Stimulated activated CD4-positive, alpha-beta T cell treated with anti-CD3 and anti-CD28 coated beads, Interleukin-2, amount 100 ng/mL, for 4 hours (primary cell): ENCODE data around the gene PPA1.
"Not testable (repeated sequence)": the region's sequence is repeated elsewhere in the genome, so short reads cannot be mapped to it uniquely, and the experiment has no call there.

Source experiments
- DNase-seq: peaks from one replicate; pipeline ENCODE4 v3.0.0-alpha.2; 2020; ENCODE audit warnings: low read depth

PPA1 gene

DNA sequence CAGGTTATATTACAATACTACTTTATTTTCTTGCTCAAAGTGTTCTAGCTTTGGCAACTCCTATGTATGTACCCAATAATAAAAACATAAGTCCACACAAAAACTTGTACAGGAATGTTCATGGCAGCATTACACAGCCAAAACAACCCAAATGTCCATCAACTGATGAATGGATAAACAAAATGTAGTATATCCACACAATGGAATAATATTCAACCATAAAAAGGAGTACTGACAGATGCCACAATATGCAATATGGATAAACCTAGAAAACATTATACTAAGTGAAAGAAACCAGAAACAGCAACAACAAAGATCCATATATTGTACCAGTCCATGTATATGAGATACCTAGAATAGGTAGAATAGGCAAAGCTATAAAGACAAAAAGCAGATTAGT is 21.0 kb downstream of the PPA1 start:
- DNase-seq, result no peak

DNA sequence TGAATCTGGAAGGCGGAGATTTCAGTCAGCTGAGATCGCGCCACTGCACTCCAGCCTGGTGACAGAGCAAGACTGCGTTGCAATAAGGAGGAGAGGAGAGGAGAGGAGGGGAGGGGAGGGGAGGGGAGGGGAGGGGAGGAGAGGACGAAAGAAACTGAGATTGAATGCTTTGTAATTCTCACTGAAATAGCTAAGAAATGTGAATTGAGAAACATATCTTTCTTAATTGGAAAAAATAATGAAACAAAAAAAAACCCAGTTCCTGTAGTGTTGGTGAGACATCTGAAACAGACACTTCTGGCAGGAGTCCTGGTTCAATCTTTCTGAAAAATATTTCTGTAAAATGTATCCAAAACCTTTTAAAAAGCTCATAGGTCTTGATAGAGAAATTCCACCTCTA is 26.5 kb downstream of the PPA1 start:
- DNase-seq, result no peak

DNA sequence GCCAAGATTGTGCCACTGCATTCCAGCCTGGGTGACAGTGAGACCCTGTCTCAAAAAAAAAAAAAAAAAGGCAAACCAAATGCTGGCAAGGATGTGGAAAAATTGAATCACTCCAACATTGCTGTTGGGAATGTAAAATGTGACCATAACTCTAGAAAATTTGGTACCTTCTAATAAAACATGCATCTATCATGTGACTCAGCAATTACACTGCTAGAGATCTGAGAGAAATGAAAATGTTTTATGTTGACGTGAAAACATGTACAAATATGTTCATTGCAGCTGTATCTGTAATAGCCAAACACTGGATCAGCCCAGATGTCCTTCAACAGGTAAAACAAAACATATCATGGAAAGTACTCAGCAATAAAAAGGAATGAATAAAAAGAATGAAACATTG is 32.1 kb downstream of the PPA1 start:
- no peak for DNase-seq

DNA sequence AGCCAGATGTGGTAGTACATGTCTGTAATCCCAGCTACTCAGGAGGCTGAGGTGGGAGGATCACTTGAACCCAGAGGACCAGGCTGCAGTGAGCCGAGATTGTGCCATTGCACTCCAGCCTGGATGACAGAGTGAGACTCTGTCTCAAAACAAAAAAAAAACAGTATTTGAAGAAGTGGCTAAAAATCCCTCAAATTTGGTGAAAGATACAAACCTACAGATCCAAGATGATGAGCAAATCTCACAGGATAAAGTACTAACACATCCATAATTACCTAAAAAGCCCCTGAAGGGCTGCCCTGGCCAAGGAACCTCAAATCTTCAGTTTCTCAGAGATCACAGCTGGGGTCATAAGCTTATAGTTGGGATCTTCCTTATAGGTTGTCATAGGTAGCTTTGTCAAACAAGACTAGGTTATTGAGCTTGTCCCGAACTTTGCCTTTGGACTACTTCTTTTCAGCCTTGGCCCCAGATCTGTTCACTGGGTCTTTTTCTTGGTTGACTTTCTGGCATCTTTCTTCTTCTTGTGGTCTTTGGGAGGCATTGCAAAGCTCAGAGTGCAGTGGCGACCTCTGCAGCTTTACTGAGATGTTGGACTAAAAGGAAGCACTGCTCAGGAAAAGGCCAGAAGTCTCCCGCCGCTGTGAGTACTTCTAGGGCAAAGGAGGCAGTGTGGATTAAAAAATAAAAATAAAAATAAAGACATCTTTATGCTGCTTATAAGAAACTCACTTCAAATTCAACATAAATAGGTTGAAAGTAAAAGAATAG is 34.3 kb downstream of the PPA1 start:
- no peak for DNase-seq

DNA sequence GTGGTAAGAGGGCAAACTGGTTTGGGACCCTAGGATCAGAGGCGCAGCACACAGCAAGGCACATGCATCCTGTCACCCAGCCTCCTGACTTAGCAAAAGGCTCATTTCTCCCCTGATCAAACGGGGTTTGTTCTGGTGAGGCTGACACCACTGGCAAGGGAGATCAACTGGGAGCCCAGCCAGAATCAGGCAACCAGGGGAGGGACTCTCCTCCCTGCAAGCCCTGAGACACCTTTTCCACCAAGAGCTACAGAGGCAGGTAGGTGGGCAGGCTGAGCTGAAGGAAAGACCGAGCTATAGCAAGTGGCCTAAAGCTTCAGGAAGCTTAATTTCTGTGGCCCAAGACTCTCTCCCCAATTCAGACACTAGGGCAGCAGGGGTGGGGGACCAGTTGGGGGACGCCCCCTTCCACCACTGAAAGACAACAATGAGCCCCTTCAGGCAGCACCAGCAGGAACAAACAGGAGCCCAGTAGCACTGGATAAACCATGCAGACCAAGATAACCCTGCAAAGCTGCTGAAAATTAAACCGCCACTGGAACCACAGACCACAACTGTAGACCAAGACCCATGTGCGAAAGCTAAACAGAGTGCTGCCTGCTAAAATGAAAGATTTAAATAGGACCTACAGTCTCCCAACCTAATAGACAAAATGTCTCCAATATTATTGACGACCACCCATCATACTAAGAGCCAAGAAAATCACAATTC is 35.8 kb downstream of the PPA1 start:
- no peak for DNase-seq

DNA sequence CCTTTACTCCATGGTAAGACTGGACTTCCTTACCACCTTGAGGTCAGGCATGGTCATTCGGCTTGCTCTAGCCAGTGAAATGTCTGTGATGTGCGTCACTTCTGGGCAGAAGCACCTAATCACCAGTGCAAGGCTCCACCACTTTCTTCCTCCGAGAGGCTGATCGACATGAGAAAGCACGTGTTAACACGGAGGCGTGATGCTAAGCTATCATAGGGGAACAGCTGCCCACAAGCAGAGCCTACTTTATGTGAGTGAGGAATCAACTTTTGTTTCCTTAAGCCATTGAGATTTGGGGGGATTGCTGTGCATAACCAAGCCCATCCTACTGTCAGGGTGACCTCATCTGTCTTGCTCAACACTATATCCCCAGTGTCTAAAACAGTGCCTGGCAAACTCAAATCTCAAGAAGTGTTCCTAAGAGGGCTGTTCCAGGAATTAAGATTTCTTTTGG is 39.8 kb downstream of the PPA1 start:
- no peak for DNase-seq

DNA sequence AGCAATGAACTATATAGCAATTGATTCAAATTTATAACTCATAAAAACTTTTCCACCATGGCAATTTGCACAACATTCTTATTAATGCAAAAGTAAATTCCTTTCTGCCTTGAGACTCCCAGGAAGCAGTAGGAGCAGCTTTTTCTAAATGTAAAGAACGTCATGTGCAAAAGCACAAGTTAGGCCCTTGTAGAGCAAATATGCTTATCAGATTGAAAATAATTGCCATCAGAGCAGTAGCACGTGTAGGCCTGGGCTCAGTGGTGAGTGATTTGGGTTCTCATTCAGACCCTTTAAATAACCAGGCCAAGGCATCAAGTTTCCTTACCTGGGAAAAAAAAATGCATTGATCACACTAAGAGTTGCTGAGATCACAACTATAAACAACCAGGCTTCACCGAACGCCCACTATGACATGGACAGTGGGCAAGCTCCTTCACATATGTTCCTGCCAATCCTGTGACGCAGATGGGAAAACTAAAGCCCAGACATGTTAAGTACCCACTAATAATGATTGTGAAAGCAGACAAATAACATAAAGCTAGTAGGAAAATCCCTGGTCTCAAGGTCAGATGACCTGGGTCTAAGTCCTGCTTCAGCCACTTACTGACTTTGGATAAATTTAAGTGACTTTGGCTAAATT is 40.8 kb downstream of the PPA1 start:
- DNase-seq, result no peak

DNA sequence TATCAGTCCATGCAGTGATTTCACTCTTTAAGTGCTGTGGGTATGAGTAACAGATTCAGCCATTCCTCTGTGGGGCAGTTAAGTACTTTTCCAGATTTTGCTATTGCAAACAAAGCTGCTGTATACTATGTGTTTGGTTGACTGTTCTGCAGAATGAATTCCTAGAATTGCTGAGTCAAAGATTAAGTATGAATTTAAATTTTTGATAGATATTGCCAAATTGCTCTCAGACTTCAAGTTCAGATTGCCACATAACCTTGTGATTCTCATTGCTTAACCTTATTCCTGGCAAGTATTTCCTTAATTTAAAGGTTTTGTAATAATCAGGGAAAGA is 41.3 kb downstream of the PPA1 start:
- no peak for DNase-seq

DNA sequence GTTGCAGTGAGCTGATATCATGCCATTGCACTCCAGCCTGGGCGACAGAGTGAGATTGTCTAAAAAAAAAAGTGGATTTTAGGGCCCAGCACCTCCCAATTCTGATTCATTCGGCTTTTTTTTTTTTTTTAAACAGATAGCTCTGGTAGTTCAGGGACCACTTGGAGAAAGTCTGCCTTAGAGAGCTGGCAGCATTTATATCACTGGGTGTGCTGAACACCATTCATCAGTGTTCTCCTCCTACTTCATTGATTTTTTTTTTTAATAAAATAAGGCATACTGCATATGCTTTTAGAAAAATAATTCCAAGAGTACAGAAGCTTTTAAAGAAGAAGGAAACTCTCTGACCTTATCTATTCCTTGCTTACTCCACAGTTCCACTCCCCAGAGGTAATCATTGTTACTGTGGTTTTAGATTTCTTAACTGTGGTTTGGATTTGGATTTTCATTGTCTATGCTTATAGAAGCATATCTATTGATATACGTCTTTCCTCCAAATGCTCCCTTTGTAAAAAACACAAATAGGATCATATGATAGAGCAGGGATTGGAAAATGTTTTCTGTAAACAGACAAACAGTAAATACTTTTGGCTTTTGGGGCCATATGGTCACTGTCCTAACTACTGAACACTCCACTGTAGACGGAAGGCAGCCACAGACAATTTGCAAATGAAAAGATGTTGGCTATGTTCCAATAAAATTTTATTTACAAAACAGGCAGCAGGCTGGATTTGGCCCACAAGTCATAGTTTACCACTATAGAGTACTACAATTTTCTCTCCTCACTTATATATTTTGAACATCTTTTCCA is 41.9 kb downstream of the PPA1 start:
- DNase-seq, result no peak

DNA sequence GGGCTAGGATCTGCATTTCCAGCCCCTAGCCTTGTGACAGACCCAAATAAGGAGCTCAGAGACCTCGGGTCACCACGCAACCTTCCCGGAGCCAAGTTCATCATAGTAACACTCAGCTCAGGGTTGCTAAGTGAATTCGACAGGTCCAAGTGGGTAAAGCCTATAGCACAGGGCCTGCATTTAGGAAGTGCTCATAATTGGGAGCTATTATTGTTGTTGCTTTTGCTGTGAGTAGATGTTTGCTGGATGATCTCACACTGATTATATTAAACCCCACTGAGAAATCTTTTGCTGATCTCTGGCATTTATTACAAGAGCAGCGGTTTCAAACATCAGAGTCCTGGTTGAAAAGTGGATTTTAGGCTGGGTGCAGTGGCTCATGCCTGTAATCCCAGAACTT is 42.6 kb downstream of the PPA1 start:
- no peak for DNase-seq

DNA sequence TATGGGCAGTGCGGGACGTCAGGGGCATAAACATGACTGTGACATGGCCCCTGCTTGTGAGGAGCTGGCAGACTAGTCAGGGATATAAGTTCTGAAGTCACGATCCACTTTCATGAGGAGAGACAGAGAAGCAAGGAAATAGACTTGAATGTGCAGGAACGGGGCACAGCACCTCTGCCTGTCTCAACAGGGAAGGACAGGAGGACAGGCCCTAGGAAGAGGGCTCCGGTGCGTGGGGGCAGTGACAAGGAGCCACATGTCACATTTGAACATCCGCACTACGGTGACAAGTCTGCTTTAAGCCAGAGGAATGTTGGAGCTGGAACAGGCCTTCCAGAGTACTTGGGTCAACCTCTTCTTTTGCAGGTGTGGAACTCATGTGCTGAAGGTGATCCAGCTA is 43.1 kb downstream of the PPA1 start:
- no peak for DNase-seq

DNA sequence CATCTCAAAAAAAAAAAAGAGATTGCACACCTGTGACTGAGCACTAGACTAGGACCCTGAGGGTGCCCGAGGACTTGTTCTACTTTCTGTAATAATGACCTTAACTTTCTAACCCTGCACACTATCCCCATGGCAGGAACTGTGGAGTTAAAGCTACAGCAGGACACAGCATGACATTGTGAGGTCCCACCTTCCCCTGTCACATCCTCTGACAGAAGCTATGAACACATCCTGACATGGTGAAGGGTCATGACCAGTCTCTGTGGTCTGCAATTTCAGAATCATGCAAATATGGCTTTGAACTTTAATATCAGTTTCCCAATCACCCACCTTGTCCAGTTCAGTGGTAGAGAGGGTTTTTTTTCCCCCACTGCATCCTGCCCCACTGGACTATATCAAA is 44.5 kb downstream of the PPA1 start:
- DNase-seq, result no peak

DNA sequence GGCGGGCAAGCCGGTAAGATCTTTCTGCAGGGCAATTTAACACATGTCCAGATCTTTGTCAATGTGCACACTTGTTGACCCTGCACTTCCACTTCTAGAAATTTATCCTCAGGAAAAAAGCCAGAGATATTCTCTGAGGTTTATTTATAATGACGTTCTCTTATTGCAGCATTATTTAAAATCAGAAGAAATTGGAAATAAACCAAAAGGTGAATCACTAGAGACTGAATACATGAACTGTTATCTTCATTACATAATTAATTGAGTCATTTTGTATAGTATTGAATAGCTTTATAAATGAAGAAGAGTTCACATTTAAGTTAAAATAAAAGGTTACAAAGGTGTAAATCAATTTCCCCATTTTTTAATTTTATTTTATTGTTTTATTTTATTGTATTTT is 46.7 kb downstream of the PPA1 start:
- DNase-seq, result no peak

DNA sequence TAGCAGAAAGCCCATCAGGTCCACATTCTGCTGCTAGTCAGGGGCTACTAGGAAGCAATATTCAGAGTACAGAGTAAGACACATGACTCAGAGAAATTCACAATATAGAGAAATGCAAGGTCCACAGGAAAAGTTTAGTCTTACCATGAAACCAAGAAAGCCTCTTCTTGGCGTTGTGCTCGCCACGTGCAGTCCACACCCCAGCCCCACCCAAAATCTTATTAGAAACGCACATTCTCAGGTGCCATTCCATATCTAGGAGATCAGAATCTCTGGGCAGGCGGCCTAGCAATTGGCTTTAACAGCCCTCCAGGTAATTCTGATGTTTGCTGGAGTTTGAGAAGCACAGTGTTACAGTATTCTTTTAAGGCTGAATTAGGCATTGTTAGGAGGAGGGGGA is 47.1 kb downstream of the PPA1 start:
- DNase-seq, result no peak

DNA sequence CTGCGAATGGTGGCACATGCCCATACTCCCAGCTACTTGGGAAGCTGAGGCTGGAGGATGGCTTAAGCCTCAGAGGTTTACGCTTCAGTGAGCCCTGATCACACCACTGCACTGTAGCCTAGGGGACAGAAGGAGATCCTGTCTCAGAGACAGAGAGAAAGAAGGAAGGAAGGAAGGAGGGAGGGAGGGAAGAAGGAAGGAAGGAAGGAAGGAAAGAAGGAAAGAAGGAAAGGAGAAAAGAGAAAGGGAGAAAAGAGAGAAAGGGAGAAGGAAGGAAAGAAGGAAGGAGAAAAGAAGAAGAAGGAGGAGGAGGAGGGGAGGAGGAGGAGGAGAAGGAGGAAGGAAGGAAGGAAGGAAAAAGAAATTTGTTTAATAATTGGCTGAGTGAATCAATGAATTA is 49.9 kb downstream of the PPA1 start:
- no peak for DNase-seq

DNA sequence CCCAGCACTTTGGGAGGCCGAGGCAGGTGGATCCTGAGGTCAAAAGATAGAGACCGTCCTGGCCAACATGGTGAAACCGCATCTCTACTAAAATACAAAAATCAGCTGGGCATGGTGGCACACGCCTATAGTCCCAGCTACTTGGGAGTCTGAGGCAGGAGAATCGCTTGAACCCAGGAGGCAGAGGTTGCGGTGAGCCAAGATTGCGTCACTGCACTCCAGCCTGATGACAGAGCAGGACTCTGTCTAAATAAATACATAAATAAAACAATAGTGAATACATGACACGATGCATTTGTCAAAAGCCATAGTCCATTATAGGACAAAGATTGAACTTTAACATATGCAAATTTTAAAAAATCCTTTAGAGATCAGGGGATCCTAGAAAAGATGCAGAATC is 54.0 kb downstream of the PPA1 start:
- not testable (repeated sequence) for DNase-seq

DNA sequence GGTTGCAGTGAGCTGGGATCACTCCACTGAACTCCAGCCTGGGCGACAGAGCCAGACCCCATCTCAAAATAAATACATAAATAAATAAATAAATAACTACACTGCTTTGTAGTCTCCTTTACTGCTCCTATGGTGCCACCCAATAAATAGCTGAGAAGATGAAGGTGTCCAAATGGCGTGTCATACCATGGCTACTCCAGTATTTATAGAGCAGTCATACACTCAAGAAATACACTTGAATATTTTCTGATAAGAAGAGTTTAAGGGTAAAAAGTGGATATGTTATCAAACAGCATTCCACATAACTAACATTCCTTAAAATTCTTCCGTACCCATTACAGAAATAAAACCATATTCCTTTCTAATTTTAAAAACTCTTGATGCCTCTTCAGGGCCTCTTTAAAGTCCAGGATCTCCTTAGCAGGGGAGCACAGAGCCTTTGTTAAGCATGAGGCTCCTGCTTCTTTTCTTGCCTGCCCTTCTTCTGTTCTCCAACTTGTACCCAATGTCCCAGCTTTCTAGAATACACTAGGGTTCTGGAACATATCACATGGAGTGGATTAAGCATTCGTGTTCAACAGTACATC is 55.0 kb downstream of the PPA1 start:
- DNase-seq, result no peak

DNA sequence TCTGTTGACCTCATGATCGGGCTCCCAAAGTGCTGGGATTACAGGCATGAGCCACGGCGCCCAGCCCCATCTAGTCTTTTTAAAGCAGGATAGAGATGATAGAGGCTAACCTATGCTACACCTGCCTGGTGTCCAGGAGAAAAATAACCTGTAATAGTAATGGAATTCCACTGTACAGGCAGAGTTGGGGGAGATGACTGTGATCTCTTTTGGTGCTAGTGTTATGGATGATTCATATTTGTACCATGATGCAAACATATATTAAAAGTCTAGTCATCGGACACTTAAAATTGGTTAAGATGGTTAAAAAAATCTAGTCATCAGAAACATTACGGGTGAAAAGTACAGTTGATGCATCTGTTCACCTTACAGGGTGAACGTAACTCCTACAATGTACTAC is 56.8 kb downstream of the PPA1 start:
- no peak for DNase-seq

DNA sequence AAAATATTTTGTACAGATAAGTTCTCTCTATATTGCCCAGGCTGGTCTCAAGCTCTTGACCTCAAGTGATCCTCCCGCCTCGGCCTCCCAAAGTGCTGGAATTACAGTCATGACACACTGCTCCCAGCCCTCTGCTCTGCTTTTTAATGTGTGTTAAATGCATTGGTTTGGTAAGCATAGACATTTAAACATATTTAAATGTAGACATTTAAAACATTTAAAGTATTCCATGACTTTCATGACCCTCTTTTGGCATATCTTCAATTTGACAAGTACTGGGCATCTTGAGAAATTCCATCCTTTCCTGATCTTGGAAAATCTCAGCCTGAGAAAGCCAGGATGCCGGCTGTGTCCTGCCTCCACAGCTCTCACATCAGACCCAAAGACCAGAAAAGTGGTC is 57.7 kb downstream of the PPA1 start:
- no peak for DNase-seq

DNA sequence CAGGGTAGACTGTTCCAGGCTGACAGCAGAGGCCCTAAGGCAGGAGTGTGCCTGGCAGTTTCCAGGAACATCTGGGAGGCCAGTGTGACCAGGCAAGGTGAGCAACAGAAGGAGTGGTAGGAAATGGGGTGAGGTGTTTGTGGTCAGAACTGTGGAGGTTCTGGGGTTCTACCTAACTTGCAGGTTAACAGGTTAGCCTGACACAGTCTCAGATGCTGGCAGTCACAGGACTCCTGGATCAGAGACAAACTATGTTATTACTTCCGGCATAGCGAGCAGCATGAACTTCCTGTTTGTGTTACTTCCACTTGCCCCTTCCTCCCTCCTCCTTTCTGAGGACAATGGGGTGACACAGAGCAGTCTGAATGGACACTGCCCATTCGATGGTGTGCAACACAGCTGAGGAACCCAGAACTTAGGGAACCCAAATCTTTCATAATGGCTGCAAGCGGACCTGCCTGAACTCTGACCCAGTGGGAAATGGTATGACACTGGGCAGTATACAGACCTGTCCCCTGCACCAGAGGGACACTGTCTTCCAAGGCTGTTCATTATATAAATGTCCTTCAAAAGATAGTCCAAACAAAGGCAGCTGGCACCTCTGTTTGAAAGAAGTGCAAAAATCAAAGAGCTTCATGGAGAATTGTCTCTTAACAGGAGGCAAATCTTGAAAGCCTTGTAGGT is 59.0 kb downstream of the PPA1 start:
- DNase-seq, result no peak

DNA sequence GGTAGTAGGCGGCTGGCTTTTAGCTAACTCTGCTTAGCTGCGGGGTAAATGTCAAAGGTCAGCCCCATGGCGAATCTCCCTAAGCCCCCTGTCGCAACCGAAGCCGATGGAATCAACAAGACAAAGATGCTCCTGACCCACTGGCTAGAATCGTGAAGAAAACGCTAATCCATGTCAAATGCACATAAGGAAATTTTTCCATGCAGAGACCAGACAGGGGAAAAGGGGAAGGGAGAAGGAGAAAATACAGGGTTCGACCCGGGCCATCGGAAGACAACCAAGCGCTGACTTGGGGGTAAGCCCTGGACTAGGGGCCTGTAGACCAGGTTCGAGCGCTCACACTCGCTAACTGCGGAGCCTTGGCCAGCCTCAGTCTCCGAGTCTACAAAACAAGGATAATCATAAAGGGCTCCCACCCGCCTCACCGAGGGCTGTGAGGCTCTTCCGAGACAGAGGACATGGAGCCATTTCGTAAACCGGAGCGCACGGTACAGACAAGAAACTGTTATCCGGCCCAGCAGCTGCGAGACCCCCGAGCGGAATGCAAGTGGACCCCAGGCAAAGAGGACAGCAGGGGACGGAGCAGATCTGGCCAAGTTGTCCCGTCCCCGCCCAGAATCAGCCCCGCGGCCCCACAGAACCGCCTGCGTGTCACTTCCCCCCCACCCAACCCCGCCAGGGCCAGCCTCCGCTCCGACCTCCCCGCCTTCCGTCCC is 63.4 kb downstream of the PPA1 start:
- no peak for DNase-seq
